Measurements from ENCODE around the gene HPDL.
"Not testable (repeated sequence)": the region's sequence is repeated elsewhere in the genome, so short reads cannot be mapped to it uniquely, and the experiment has no call there.

HPDL gene

GRCh38 chr1:45326627-45327623 lies at the start of gene HPDL:
TSS of gene HPDL (plus strand) at chr1:45326895. CDS start at chr1:45327149, 254 bp downstream.
- DNase-seq (ENCODE audit: low spot score), result peak; percentile 81

- DNase-seq (ENCODE audit: low spot score), result no peak
Measured at GRCh38 chr1:45282351-45282750, 44.3 kb upstream of the HPDL start.

- DNase-seq (ENCODE audit: low spot score), result not testable (repeated sequence)
Measured at GRCh38 chr1:45284858-45285257, 41.8 kb upstream of the HPDL start.

GRCh38 chr1:45286521-45286920 lies 40.2 kb upstream of the HPDL start:
- not testable (repeated sequence) for DNase-seq (ENCODE audit: low spot score)

- DNase-seq (ENCODE audit: low spot score), result not testable (repeated sequence)
Measured at GRCh38 chr1:45291002-45291401, 35.7 kb upstream of the HPDL start.

- no peak for DNase-seq (ENCODE audit: low spot score)
Measured at GRCh38 chr1:45291716-45292115, 35.0 kb upstream of the HPDL start.

- DNase-seq (ENCODE audit: low spot score), result no peak
Measured at GRCh38 chr1:45297666-45298356, 28.9 kb upstream of the HPDL start.

GRCh38 chr1:45299296-45299695 lies 27.4 kb upstream of the HPDL start:
- DNase-seq (ENCODE audit: low spot score), result no peak

- peak; percentile 69 for DNase-seq (ENCODE audit: low spot score)
Measured at GRCh38 chr1:45299981-45300668, 26.6 kb upstream of the HPDL start.

- DNase-seq (ENCODE audit: low spot score), result no peak
Measured at GRCh38 chr1:45300669-45300997, 26.1 kb upstream of the HPDL start.

- no peak for DNase-seq (ENCODE audit: low spot score)
Measured at GRCh38 chr1:45302505-45303150, 24.1 kb upstream of the HPDL start.

- peak; percentile 99 for DNase-seq (ENCODE audit: low spot score)
Measured at GRCh38 chr1:45303520-45304310, 23.0 kb upstream of the HPDL start.

- DNase-seq (ENCODE audit: low spot score), result no peak
Measured at GRCh38 chr1:45304311-45305081, 22.2 kb upstream of the HPDL start.

GRCh38 chr1:45305231-45305630 lies 21.5 kb upstream of the HPDL start:
- DNase-seq (ENCODE audit: low spot score), result no peak

GRCh38 chr1:45306319-45306718 lies 20.4 kb upstream of the HPDL start:
- peak; percentile 54 for DNase-seq (ENCODE audit: low spot score)

- DNase-seq (ENCODE audit: low spot score), result no peak
Measured at GRCh38 chr1:45306905-45307304, 19.8 kb upstream of the HPDL start.

- DNase-seq (ENCODE audit: low spot score), result no peak
Measured at GRCh38 chr1:45314266-45314665, 12.4 kb upstream of the HPDL start.

GRCh38 chr1:45317166-45317565 lies 9.5 kb upstream of the HPDL start:
- no peak for DNase-seq (ENCODE audit: low spot score)

GRCh38 chr1:45319761-45320160 lies 6.9 kb upstream of the HPDL start:
- no peak for DNase-seq (ENCODE audit: low spot score)

- DNase-seq (ENCODE audit: low spot score), result no peak
Measured at GRCh38 chr1:45321444-45321843, 5.3 kb upstream of the HPDL start.
